HG02678 (cell line): Measurements from ENCODE around the gene FBXO7.
"Not testable (repeated sequence)": the region's sequence is repeated elsewhere in the genome, so short reads cannot be mapped to it uniquely, and the experiment has no call there.

ENCODE experiments used
- ATAC-seq: cut with Tn5 transposase; IDR thresholded peaks from one replicate; pipeline ENCODE4 v1.9.1; 2021; ENCODE audit warnings: mild to moderate bottlenecking, moderate library complexity; ENCODE audit not compliant: unreplicated experiment

The FBXO7 gene

GRCh38 chr22:32474635-32475467 is at the start of gene FBXO7:
Gene FBXO7, plus strand, starts transcription at chr22:32474811. Its CDS starts 192 bp downstream, at chr22:32475003.
- ATAC-seq = peak; percentile 69

GRCh38 chr22:32426881-32427280 is 47.7 kb upstream of the FBXO7 start:
- ATAC-seq = no peak

- ATAC-seq = no peak
Observed at GRCh38 chr22:32430352-32430751, 44.3 kb upstream of the FBXO7 start.

GRCh38 chr22:32444068-32444467 is 30.5 kb upstream of the FBXO7 start:
- ATAC-seq = no peak

GRCh38 chr22:32446321-32446720 is 28.3 kb upstream of the FBXO7 start:
- ATAC-seq = no peak

GRCh38 chr22:32448980-32449379 is 25.6 kb upstream of the FBXO7 start:
- no peak for ATAC-seq

- ATAC-seq = no peak
Observed at GRCh38 chr22:32457031-32457430, 17.6 kb upstream of the FBXO7 start.

GRCh38 chr22:32462452-32462851 is 12.2 kb upstream of the FBXO7 start:
- no peak for ATAC-seq

- no peak for ATAC-seq
Observed at GRCh38 chr22:32465661-32466060, 8.9 kb upstream of the FBXO7 start.

GRCh38 chr22:32466496-32466895 is 8.1 kb upstream of the FBXO7 start:
- ATAC-seq = no peak

- no peak for ATAC-seq
Observed at GRCh38 chr22:32469799-32470212, 4.8 kb upstream of the FBXO7 start.

- no peak for ATAC-seq
Observed at GRCh38 chr22:32473388-32473952, 1.1 kb upstream of the FBXO7 start.

GRCh38 chr22:32475468-32476010 is 928 bp downstream of the FBXO7 start:
- ATAC-seq = no peak

- ATAC-seq = no peak
Observed at GRCh38 chr22:32476281-32477195, 1.9 kb downstream of the FBXO7 start.

GRCh38 chr22:32477596-32477995 is 3.0 kb downstream of the FBXO7 start:
- ATAC-seq = no peak

GRCh38 chr22:32478552-32478951 is 3.9 kb downstream of the FBXO7 start:
- not testable (repeated sequence) for ATAC-seq

GRCh38 chr22:32478994-32479393 is 4.4 kb downstream of the FBXO7 start:
- ATAC-seq = no peak

GRCh38 chr22:32480238-32480637 is 5.6 kb downstream of the FBXO7 start:
- ATAC-seq = no peak

GRCh38 chr22:32482708-32483107 is 8.1 kb downstream of the FBXO7 start:
- no peak for ATAC-seq

- ATAC-seq = no peak
Observed at GRCh38 chr22:32486656-32487390, 12.2 kb downstream of the FBXO7 start.
